Activated B cell treated with CpG ODN at 0.5 μM for 24 hours (primary cell): ENCODE measurements around the gene PEPD. TPM values are rescaled to one million over a fixed set of nuclear protein-coding genes. Genes with fewer than 3 reads are reported as not detected.

ENCODE experiments used
- ATAC-seq: fragments of 200-7000 bp; cut with Tn5 transposase; one replicate; pipeline ENCODE4 v1.10.0; 2021; ENCODE audit warnings: low read depth, mild to moderate bottlenecking, moderate library complexity
- CTCF ChIA-PET: fragments of 350-600 bp; sonication (Branson Sonifier 250); formaldehyde crosslinking; loops from one replicate; lab custom pipeline; 2021; ENCODE audit warnings: antibody characterized with exemption; lab: Charles Lee
- POLR2A ChIA-PET: fragments of 350-600 bp; sonication (Branson Sonifier 250); formaldehyde crosslinking; loops from one replicate; lab custom pipeline; 2021; ENCODE audit warnings: antibody characterized with exemption; lab: Charles Lee
- DNase-seq: peaks from one replicate; pipeline ENCODE4 v3.0.0; 2022
- H3K27ac Mint-ChIP-seq: one replicate; pipeline ENCODE4 v1.8.0; 2020; ENCODE audit warnings: mixed read lengths
- H3K27me3 Mint-ChIP-seq: one replicate; pipeline ENCODE4 v1.8.0; 2021; ENCODE audit warnings: mixed read lengths
- H3K36me3 Mint-ChIP-seq: one replicate; pipeline ENCODE4 v1.8.0; 2021; ENCODE audit warnings: low read depth, mixed read lengths
- H3K4me1 Mint-ChIP-seq: one replicate; pipeline ENCODE4 v1.8.0; 2021; ENCODE audit warnings: mixed read lengths
- H3K4me3 Mint-ChIP-seq: one replicate; pipeline ENCODE4 v1.8.0; 2020; ENCODE audit warnings: mild to moderate bottlenecking, mixed read lengths
- H3K9me3 Mint-ChIP-seq: one replicate; pipeline ENCODE4 v1.8.0; 2020; ENCODE audit warnings: mixed read lengths
- CTCF ChIP-seq: fragments of 200-600 bp; IDR thresholded peaks from one replicate; pipeline ENCODE4 v1.8.0; 2022; ENCODE audit warnings: antibody characterized with exemption, mild to moderate bottlenecking
- intact Hi-C: fragments of 100-400 bp; cut with micrococcal nuclease; formaldehyde crosslinking; loops from one replicate; pipeline ENCODE4 v1.15.1; 2024
- total RNA-seq: library from RNA; stranded (reverse); gene quantifications from 2 replicates; pipeline ENCODE4 v1.2.3, GENCODE V29; 2022

Gene PEPD
- total RNA-seq, 1 donor from 2014 or later: 49.1 TPM

GRCh38 chr19:33450689-33451088 lies 70.9 kb downstream of the PEPD start:
- no peak for ATAC-seq
- no peak overlapping the region for H3K27ac Mint-ChIP-seq
- CTCF ChIA-PET: no interaction called here

GRCh38 chr19:33449799-33450198 lies 71.8 kb downstream of the PEPD start:
- Mint-ChIP-seq H3K27ac (no peak overlapping the region), H3K27me3 (no peaks in the 10 kb centered on the region), H3K4me3 (no peak overlapping the region), H3K36me3 (peaks cover 8% of the 10 kb centered on the region), H3K4me1 (no peaks in the 10 kb centered on the region), H3K9me3 (no peaks in the 10 kb centered on the region)
- TF ChIP-seq CTCF: no peak
- ATAC-seq (no peak), DNase-seq (no peak)
- ChIA-PET CTCF (no interaction called here), POLR2A (no interaction called here)
- intact Hi-C loops: no loop called here

More at GRCh38 chr19:33450689-33451088, 70.9 kb downstream of the PEPD start:
- peaks cover 8% of the 10 kb centered on the region for H3K36me3 Mint-ChIP-seq
- H3K4me3 Mint-ChIP-seq: no peak overlapping the region
- H3K9me3 Mint-ChIP-seq: no peaks in the 10 kb centered on the region
- no peaks in the 10 kb centered on the region for H3K27me3 Mint-ChIP-seq
- DNase-seq: no peak
- H3K4me1 Mint-ChIP-seq: no peaks in the 10 kb centered on the region
- POLR2A ChIA-PET: no interaction called here
- intact Hi-C loops: no loop called here
- no peak for TF ChIP-seq CTCF

- no peaks in the 10 kb centered on the region for H3K4me1 Mint-ChIP-seq
- intact Hi-C loops: no loop called here
Observed at GRCh38 chr19:33448159-33448516, 73.5 kb downstream of the PEPD start.

GRCh38 chr19:33447336-33448158 lies 74.0 kb downstream of the PEPD start:
- CTCF ChIA-PET: interaction anchor here (0.7 kb wide), 1 partner anchor 303 kb away, joined by 3 read pairs; no protein-coding TSS in a partner anchor
- no peak overlapping the region for H3K4me3 Mint-ChIP-seq

More at GRCh38 chr19:33448159-33448516, 73.5 kb downstream of the PEPD start:
- H3K4me3 Mint-ChIP-seq: no peak overlapping the region
- H3K36me3 Mint-ChIP-seq: peaks cover 8% of the 10 kb centered on the region
- ATAC-seq (no peak), DNase-seq (no peak)
- TF ChIP-seq CTCF: no peak
- CTCF ChIA-PET: interaction anchor here (0.7 kb wide), 1 partner anchor 304 kb away, joined by 3 read pairs; no protein-coding TSS in a partner anchor
- H3K27me3 Mint-ChIP-seq: no peaks in the 10 kb centered on the region
- POLR2A ChIA-PET: no interaction called here
- no peak overlapping the region for H3K27ac Mint-ChIP-seq
- H3K9me3 Mint-ChIP-seq: no peaks in the 10 kb centered on the region

More at GRCh38 chr19:33447336-33448158, 74.0 kb downstream of the PEPD start:
- POLR2A ChIA-PET: no interaction called here
- Mint-ChIP-seq H3K27ac (no peak overlapping the region), H3K27me3 (no peaks in the 10 kb centered on the region), H3K9me3 (no peaks in the 10 kb centered on the region), H3K4me1 (no peaks in the 10 kb centered on the region), H3K36me3 (peaks cover 8% of the 10 kb centered on the region)
- no peak for TF ChIP-seq CTCF
- intact Hi-C loops: no loop called here
- DNase-seq: no peak
- ATAC-seq: no peak
